Measurements from ENCODE around the gene PCDHGA10. TPM values are rescaled to one million over a fixed set of nuclear protein-coding genes. Genes with fewer than 3 reads are reported as not detected.

PCDHGA10 gene
- polyA plus RNA-seq, 1 of the 3 experiments (the other 2 are of a cell fraction), result 2.0 TPM

GRCh38 chr5:141398608-141399007 lies 14.2 kb upstream of the PCDHGA10 start:
- H3K36me3 ChIP-seq (replicated peaks in 1 of 2; ENCODE audit: control insufficient read depth in 1 of 2, insufficient read depth in 2 of 2, low read length in 1 of 2), result peaks cover 0 to 2% of the 10 kb centered on the region in 2 experiments
- CTCF ChIA-PET, result interaction anchor here (1.0 kb wide), 1 partner anchor 159 kb away, joined by 4 read pairs; no protein-coding TSS in a partner anchor
- TF ChIP-seq SMC3 (IDR thresholded peaks at IDR 0.05; ENCODE audit: low read depth, low read length) (no peak), TAF1 (IDR thresholded peaks at IDR 0.05; ENCODE audit: borderline replicate concordance, low read depth, low read length) (no peak), FOXJ3 (CRISPR knock-in tag; IDR thresholded peaks at IDR 0.05) (no peak), SIN3A (IDR thresholded peaks at IDR 0.05; ENCODE audit: borderline replicate concordance, low read depth, low read length) (no peak)
- no peak overlapping the region for H3K9ac ChIP-seq
- H3K4me1 ChIP-seq (ENCODE audit: control insufficient read depth in 1 of 2, insufficient read depth in 2 of 2, low read depth in 1 of 2, low read length in 1 of 2), result no peaks in the 10 kb centered on the region
- H3F3A ChIP-seq (replicated peaks; ENCODE audit: insufficient read depth), result no peaks in the 10 kb centered on the region
- 66% methylated on average over 14 of the region's 15 CpGs for WGBS (ENCODE audit: low lambda C conversion rate)
- H4K20me1 ChIP-seq (ENCODE audit: insufficient read depth), result no peaks in the 10 kb centered on the region
- H3K4me2 ChIP-seq, result no peak overlapping the region
- no peaks in the 10 kb centered on the region; the same call in 1 of the 2 replicates for H3K79me2 ChIP-seq (ENCODE audit: insufficient read depth)
- POLR2A ChIA-PET, result no interaction called here
- H3K27ac ChIP-seq (ENCODE audit: low read depth in 2 of 2, low read length in 1 of 2), result no peak overlapping the region
- no peaks in the 10 kb centered on the region for H3K9me2 ChIP-seq
- H3K4me3 ChIP-seq (ENCODE audit: low read depth in 2 of 2, low read length in 1 of 2), result no peak overlapping the region
- no peaks in the 10 kb centered on the region for H3K27me3 ChIP-seq (ENCODE audit: insufficient read depth)
- no peak overlapping the region for H2AFZ ChIP-seq (ENCODE audit: low read depth)
- peaks cover 9% of the 10 kb centered on the region for H3K9me3 ChIP-seq
- DNase-seq, result no peak

DNA sequence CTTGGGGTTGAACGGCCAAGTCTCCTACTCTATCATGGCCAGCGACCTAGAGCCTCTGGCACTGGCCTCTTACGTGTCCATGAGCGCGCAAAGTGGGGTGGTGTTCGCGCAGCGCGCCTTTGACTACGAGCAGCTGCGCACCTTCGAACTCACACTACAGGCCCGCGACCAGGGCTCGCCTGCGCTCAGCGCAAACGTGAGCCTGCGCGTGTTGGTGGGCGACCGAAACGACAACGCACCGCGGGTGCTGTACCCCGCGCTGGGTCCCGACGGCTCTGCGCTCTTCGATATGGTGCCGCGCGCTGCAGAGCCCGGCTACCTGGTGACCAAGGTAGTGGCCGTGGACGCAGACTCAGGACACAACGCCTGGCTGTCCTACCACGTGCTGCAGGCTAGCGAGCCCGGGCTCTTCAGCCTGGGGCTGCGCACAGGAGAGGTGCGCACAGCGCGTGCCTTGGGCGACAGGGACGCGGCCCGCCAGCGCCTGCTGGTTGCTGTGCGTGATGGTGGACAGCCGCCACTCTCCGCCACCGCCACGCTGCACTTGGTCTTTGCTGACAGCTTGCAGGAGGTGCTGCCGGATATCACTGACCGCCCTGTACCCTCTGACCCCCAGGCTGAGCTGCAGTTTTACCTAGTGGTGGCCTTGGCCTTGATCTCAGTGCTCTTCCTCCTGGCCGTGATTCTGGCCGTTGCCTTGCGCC lies 13.1 kb upstream of the PCDHGA10 start:
- H3F3A ChIP-seq (replicated peaks; ENCODE audit: insufficient read depth), result no peaks in the 10 kb centered on the region
- H3K9ac ChIP-seq, result no peak overlapping the region
- DNase-seq, result no peak
- no peak for TF ChIP-seq POLR2AphosphoS5 (IDR thresholded peaks at IDR 0.05; ENCODE audit: low read depth, low read length)
- TF ChIP-seq FOXM1 (IDR thresholded peaks at IDR 0.05; ENCODE audit: low read depth), result no peak
- no peak overlapping the region for H3K4me2 ChIP-seq
- H2AFZ ChIP-seq (ENCODE audit: low read depth), result no peak overlapping the region
- no peaks in the 10 kb centered on the region for H3K27me3 ChIP-seq (ENCODE audit: insufficient read depth)
- no peaks in the 10 kb centered on the region for H4K20me1 ChIP-seq (ENCODE audit: insufficient read depth)
- WGBS (ENCODE audit: low lambda C conversion rate), result 84% methylated on average over 58 of the region's 61 CpGs
- H3K9me2 ChIP-seq, result no peaks in the 10 kb centered on the region
- H3K4me3 ChIP-seq (ENCODE audit: low read depth in 2 of 2, low read length in 1 of 2), result no peak overlapping the region; a peak in 1 of 4 replicates
- peaks cover 7% of the 10 kb centered on the region; the same call in 1 of the 2 replicates for H3K9me3 ChIP-seq
- no peaks in the 10 kb centered on the region; the same call in 1 of the 2 replicates for H3K79me2 ChIP-seq (ENCODE audit: insufficient read depth)
- H3K36me3 ChIP-seq (replicated peaks in 1 of 2; ENCODE audit: control insufficient read depth in 1 of 2, insufficient read depth in 2 of 2, low read length in 1 of 2), result no peaks in the 10 kb centered on the region
- H3K4me1 ChIP-seq (ENCODE audit: control insufficient read depth in 1 of 2, insufficient read depth in 2 of 2, low read depth in 1 of 2, low read length in 1 of 2), result no peaks in the 10 kb centered on the region
- ChIA-PET POLR2A (no interaction called here), CTCF (no interaction called here)
- no peak overlapping the region for H3K27ac ChIP-seq (ENCODE audit: low read depth in 2 of 2, low read length in 1 of 2)

- no peak within 1 kb of the TSS for H3K9ac ChIP-seq
- DNase-seq, result peak; percentile 53
Measured at GRCh38 chr5:141402553-141403243, 10.1 kb upstream of the PCDHGA10 start, which contains the start of gene PCDHGA9. Gene PCDHGA9, plus strand, starts transcription at chr5:141402778. Its CDS starts 175 bp downstream, at chr5:141402953.

More at GRCh38 chr5:141402553-141403243, 10.1 kb upstream of the PCDHGA10 start, which contains the start of gene PCDHGA9:
- Histone ChIP-seq H2AFZ (ENCODE audit: low read depth) (no peak within 1 kb of the TSS), H3K36me3 (replicated peaks in 1 of 2; ENCODE audit: control insufficient read depth in 1 of 2, insufficient read depth in 2 of 2, low read length in 1 of 2) (peaks cover 0 to 9% of the 10 kb centered on the region in 2 experiments), H3K79me2 (ENCODE audit: insufficient read depth) (no peaks in the 10 kb centered on the region), H4K20me1 (ENCODE audit: insufficient read depth) (no peaks in the 10 kb centered on the region), H3K9me2 (no peaks in the 10 kb centered on the region), H3K27ac (ENCODE audit: low read depth in 2 of 2, low read length in 1 of 2) (no peak within 1 kb of the TSS), H3K4me2 (no peak within 1 kb of the TSS), H3K9me3 (peaks cover 7% of the 10 kb centered on the region), H3K4me1 (ENCODE audit: control insufficient read depth in 1 of 2, insufficient read depth in 2 of 2, low read depth in 1 of 2, low read length in 1 of 2) (no peaks in the 10 kb centered on the region), H3K4me3 (ENCODE audit: low read depth in 2 of 2, low read length in 1 of 2) (no peak within 1 kb of the TSS; a peak in 1 of 4 replicates), H3F3A (replicated peaks; ENCODE audit: insufficient read depth) (no peaks in the 10 kb centered on the region), H3K27me3 (ENCODE audit: insufficient read depth) (no peaks in the 10 kb centered on the region)
- CTCF ChIA-PET, result no interaction called here
- TF ChIP-seq CTCF (IDR thresholded peaks at IDR 0.05) (peak; percentile 39; the same call in 1 of the 2 replicates), RAD21 (IDR thresholded peaks at IDR 0.05; ENCODE audit: low read length) (peak; percentile 39), USF2 (IDR thresholded peaks at IDR 0.05; ENCODE audit: borderline replicate concordance, low read depth, low read length) (no peak)
- POLR2A ChIA-PET, result no interaction called here
- 77% methylated on average over 26 of the region's 27 CpGs for WGBS (ENCODE audit: low lambda C conversion rate)

All from SK-N-SH (cell line).